K562 (cell line): ENCODE measurements around the gene MCM7. TPM values are rescaled to one million over a fixed set of nuclear protein-coding genes. Genes with fewer than 3 reads are reported as not detected.

Source experiments
- AFF4 ChIP-seq: sonication (generic); formaldehyde crosslinking; IDR thresholded peaks from 2 replicates; pipeline ENCODE4 v1.8.0; 2023; ENCODE audit warnings: mild to moderate bottlenecking, missing genetic modification reagents
- ARID2 ChIP-seq: fragments of 450-650 bp; IDR thresholded peaks from 2 replicates; pipeline ENCODE4 v1.6.1; 2017; ENCODE audit warnings: antibody characterized with exemption, mild to moderate bottlenecking
- DMBX1 ChIP-seq: fragments of 250-450 bp; sonication (Bioruptor Pico); IDR thresholded peaks from 2 replicates; pipeline ENCODE4 v1.8.0; 2022; ENCODE audit warnings: inconsistent platforms, mild to moderate bottlenecking, moderate library complexity, borderline replicate concordance
- EGR1 ChIP-seq: fragments of 450-650 bp; conservative IDR thresholded peaks from 2 replicates; pipeline ENCODE4 v1.6.1; 2017; ENCODE audit warnings: mild to moderate bottlenecking
- ELK3 ChIP-seq: fragments of 450-650 bp; formaldehyde crosslinking; IDR thresholded peaks from 2 replicates; pipeline ENCODE4 v1.4.0; 2020; ENCODE audit warnings: mild to moderate bottlenecking
- FOXM1 ChIP-seq, 2 experiments: fragments of 450-650 bp in 1 of 2; sonication (generic) in 1 of 2; formaldehyde crosslinking in 1 of 2; IDR thresholded peaks; 2 replicates each; pipeline versions ENCODE4 v1.6.1 to v1.9.0; 2017 to 2022; ENCODE audit warnings: low read depth in 2 of 2, mild to moderate bottlenecking in 2 of 2, missing genetic modification reagents in 1 of 2, moderate library complexity in 1 of 2
- KDM4B ChIP-seq, 2 experiments: fragments of 450-650 bp in 1 of 2; sonication (generic) in 1 of 2; IDR thresholded peaks; 2 replicates each; pipeline ENCODE4 v1.6.1; 2016 to 2017; ENCODE audit warnings: borderline replicate concordance in 2 of 2, antibody characterized with exemption in 1 of 2, low read depth in 1 of 2, mild to moderate bottlenecking in 1 of 2
- MEIS2 ChIP-seq: fragments of 450-650 bp; IDR thresholded peaks from 2 replicates; pipeline ENCODE4 v1.6.1; 2014; ENCODE audit warnings: mild to moderate bottlenecking; ENCODE audit not compliant: partially characterized antibody
- MXI1 ChIP-seq: IDR thresholded peaks from 2 replicates; pipeline ENCODE4 v1.6.1; 2011; ENCODE audit warnings: low read depth, mild to moderate bottlenecking, improper control_type of control experiment, low read length
- NFE2 ChIP-seq: IDR thresholded peaks from 2 replicates; pipeline ENCODE4 v1.6.1; 2014; ENCODE audit warnings: antibody characterized with exemption, low read depth
- NFRKB ChIP-seq: fragments of 450-650 bp; IDR thresholded peaks from 2 replicates; pipeline ENCODE4 v1.6.1; 2016; ENCODE audit warnings: low read depth
- NONO ChIP-seq, 2 experiments: fragments of 200-400 bp in 1 of 2; fragments of 450-650 bp in 1 of 2; formaldehyde crosslinking in 1 of 2; IDR thresholded peaks; 2 replicates each; pipeline ENCODE4 v1.6.1; 2017; ENCODE audit warnings: low read depth in 2 of 2, mild to moderate bottlenecking in 2 of 2, moderate library complexity in 2 of 2, low read length in 1 of 2
- RAD51 ChIP-seq: fragments of 450-650 bp; IDR thresholded peaks from 2 replicates; pipeline ENCODE4 v1.7.1; 2016; ENCODE audit warnings: low read depth, mild to moderate bottlenecking, borderline replicate concordance
- RFX1 ChIP-seq: fragments of 450-650 bp; IDR thresholded peaks from 2 replicates; pipeline ENCODE4 v1.6.1; 2016; ENCODE audit warnings: mild to moderate bottlenecking, moderate library complexity
- SRF ChIP-seq, 2 experiments: fragments of 250-450, 450-650 bp in 1 of 2; sonication (Bioruptor Pico) in 1 of 2; sonication (generic) in 1 of 2; formaldehyde crosslinking; IDR thresholded peaks; 2 replicates each; pipeline versions ENCODE4 v1.5.0 to v1.5.1; 2020 to 2022; ENCODE audit warnings: mild to moderate bottlenecking in 1 of 2, missing genetic modification reagents in 1 of 2
- TBP ChIP-seq: optimal IDR thresholded peaks from 2 replicates; pipeline ENCODE3; 2011; ENCODE audit warnings: low read depth, low read length, improper control_type of control experiment
- ZNF12 ChIP-seq: sonication (generic); formaldehyde crosslinking; IDR thresholded peaks from 2 replicates; pipeline ENCODE4 v1.4.0; 2020; ENCODE audit warnings: mild to moderate bottlenecking, missing genetic modification reagents
- ZNF197 ChIP-seq: fragments of 200-800 bp; sonication (Bioruptor generic); IDR thresholded peaks from 2 replicates; pipeline ENCODE4 v1.6.1; 2016; ENCODE audit warnings: low read depth, missing genetic modification characterization, missing compliant biosample characterization
- ZNF212 ChIP-seq: fragments of 450-650 bp; formaldehyde crosslinking; IDR thresholded peaks from 2 replicates; pipeline ENCODE4 v1.4.0; 2020; ENCODE audit warnings: mild to moderate bottlenecking
- ZNF76 ChIP-seq: fragments of 250-450 bp; sonication (Bioruptor Pico); IDR thresholded peaks from 2 replicates; pipeline ENCODE4 v1.4.0; 2020; ENCODE audit warnings: mild to moderate bottlenecking, moderate library complexity, borderline replicate concordance
- polyA plus RNA-seq, 8 experiments: library from polyadenylated mRNA; depleted of rRNA in 4 of 8; stranded (reverse) in 5 of 8; unstranded in 3 of 8; fragments of >200 nt; fragmentation: Nextera tagmentation in 2 of 8; fragmentation: Illumina TruSeq in 1 of 8; extraction: Ambion mirVana in 2 of 8; extraction: Trizol in 1 of 8; gene quantifications; 2 replicates each; pipeline versions ENCODE4 v1.2.1 to v1.2.3, GENCODE V29; 2011 to 2014; ENCODE audit warnings: inconsistent platforms in 1 of 8, missing spikeins in 1 of 8
- total RNA-seq, 7 experiments: library from RNA; depleted of rRNA in 6 of 7; stranded (reverse); fragments of >200 nt in 6 of 7; fragmentation: Illumina TruSeq in 2 of 7; extraction: Trizol in 2 of 7; gene quantifications; 2 replicates each; pipeline versions ENCODE4 v1.2.1 to v1.2.3, GENCODE V29; 2011 to 2021; ENCODE audit warnings: low replicate concordance in 1 of 7

Gene MCM7
- total and polyA plus RNA-seq, 9 of the 15 experiments (the other 6 are each of a cell fraction or from before 2014, with no cell fraction given): 329 to 856 (median 437) TPM

DNA sequence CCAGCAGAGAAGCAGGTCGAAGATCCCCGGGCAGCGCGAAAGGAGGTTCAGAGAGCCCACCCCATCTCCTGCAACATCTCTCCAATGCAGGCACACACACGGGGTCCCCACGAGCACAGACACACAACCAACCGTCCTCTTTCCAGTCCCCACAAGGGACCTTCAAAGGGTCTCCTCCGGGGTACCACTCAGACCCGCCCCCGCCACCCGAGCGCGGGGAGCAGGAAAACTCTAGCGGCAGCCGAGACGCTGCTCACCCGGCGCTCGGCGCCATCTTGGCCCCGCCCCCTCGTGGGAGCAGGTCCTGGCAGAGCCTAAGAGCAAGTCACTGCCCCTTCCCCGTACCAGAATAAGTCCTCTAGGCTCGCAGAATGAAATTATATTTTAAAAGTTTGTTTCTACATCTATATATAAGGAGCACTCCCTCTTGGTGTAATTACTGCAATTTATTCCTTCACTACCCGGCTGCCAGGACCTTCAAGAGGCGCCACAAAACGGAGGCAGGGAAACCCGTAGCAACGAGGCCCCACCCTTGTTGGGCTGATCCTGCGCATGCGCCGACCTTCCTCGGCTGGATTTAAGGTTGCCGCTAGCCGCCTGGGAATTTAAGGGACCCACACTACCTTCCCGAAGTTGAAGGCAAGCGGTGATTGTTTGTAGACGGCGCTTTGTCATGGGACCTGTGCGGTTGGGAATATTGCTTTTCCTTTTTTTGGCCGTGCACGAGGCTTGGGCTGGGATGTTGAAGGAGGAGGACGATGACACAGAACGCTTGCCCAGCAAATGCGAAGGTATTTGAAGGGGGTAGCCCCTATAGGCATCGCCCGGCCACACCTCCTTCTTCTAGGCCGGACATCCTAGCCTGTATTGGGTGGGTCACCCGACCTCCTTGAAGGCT is 18.1 kb upstream of the MCM7 start, which contains the start of the genes CNPY4 and TAF6 (continued):
- TF ChIP-seq FOXM1 (IDR thresholded peaks at IDR 0.05; ENCODE audit: low read depth): peak; percentile 77
- no peak; the same call in 1 of the 2 replicates for TF ChIP-seq FOXM1 (CRISPR knock-in tag; IDR thresholded peaks at IDR 0.05; ENCODE audit: low read depth)
- TF ChIP-seq ZNF212: 0 out of 2 replicates have a peak, but pooled peaks have one; percentile 48
- TF ChIP-seq NFE2: no peak
- no peak for TF ChIP-seq ZNF197 (CRISPR knock-in tag)
- peak; percentile 98 for TF ChIP-seq TBP
- TF ChIP-seq RFX1: peak; percentile 99
- peak; percentile 84 for TF ChIP-seq AFF4 (CRISPR knock-in tag)
- 0 out of 2 replicates have a peak, but pooled peaks have one; percentile 47 for TF ChIP-seq ZNF76 (CRISPR knock-in tag)
- 0 out of 2 replicates have a peak, but pooled peaks have one; percentile 16 for TF ChIP-seq DMBX1 (CRISPR knock-in tag)
- TF ChIP-seq ZNF12: 0 out of 2 replicates have a peak, but pooled peaks have one; percentile 10
- peak; percentile 58 to 75; a peak in 1 of 4 replicates for TF ChIP-seq SRF (CRISPR knock-in tag; IDR thresholded peaks at IDR 0.05)
- peak; percentile 93 for TF ChIP-seq EGR1
- peak; percentile 85 for TF ChIP-seq RAD51
- no peak for TF ChIP-seq ELK3
- peak in 1 of 2 experiments; percentile 21; a peak in 2 of 4 replicates for TF ChIP-seq NONO (IDR thresholded peaks at IDR 0.05; ENCODE audit: low read depth in 2 of 2, low read length in 1 of 2)
- peak; percentile 91 for TF ChIP-seq MEIS2
- TF ChIP-seq MXI1: peak; percentile 95
- TF ChIP-seq ARID2: no peak
- TF ChIP-seq NFRKB: peak; percentile 94
- TF ChIP-seq KDM4B (IDR thresholded peaks at IDR 0.05; ENCODE audit: borderline replicate concordance in 2 of 2, low read depth in 1 of 2): peak in 1 of 2 experiments; percentile 15; a peak in 1 of 4 replicates
